ENCODE results near the gene CHCHD10. TPM values are rescaled to one million over a fixed set of nuclear protein-coding genes. Genes with fewer than 3 reads are reported as not detected.

CHCHD10 gene
- total and polyA plus RNA-seq, 2 of the 13 experiments (the other 11 are each of a cell fraction or from before 2014, with no cell fraction given): 37.0 to 62.8 TPM

- TF ChIP-seq ZNF788 (CRISPR knock-in tag; IDR thresholded peaks at IDR 0.05; ENCODE audit: borderline replicate concordance) (peak; percentile 57; the same call in 1 of the 2 replicates), ZBTB7B (CRISPR knock-in tag; IDR thresholded peaks at IDR 0.05) (no peak), ESRRA (CRISPR knock-in tag; IDR thresholded peaks at IDR 0.05; ENCODE audit: low read depth) (no peak), TSC22D2 (CRISPR knock-in tag; IDR thresholded peaks at IDR 0.05; ENCODE audit: borderline replicate concordance) (no peak), ZNF501 (CRISPR knock-in tag; IDR thresholded peaks at IDR 0.05) (peak; percentile 63), SALL2 (CRISPR knock-in tag; IDR thresholded peaks at IDR 0.05) (no peak), ZNF232 (CRISPR knock-in tag; IDR thresholded peaks at IDR 0.05; ENCODE audit: borderline replicate concordance) (0 out of 2 replicates have a peak, but pooled peaks have one; percentile 12), MAFG (CRISPR knock-in tag; IDR thresholded peaks at IDR 0.05) (no peak), MTF1 (CRISPR knock-in tag; IDR thresholded peaks at IDR 0.05) (no peak), KMT2B (CRISPR knock-in tag; IDR thresholded peaks at IDR 0.05) (no peak), POGZ (CRISPR knock-in tag; IDR thresholded peaks at IDR 0.05) (no peak), NKX3-1 (CRISPR knock-in tag; IDR thresholded peaks at IDR 0.05) (no peak), WIZ (CRISPR knock-in tag; IDR thresholded peaks at IDR 0.05) (no peak), CHD2 (IDR thresholded peaks at IDR 0.05; ENCODE audit: low read depth, low read length) (no peak), ZNF558 (CRISPR knock-in tag; IDR thresholded peaks at IDR 0.05; ENCODE audit: borderline replicate concordance) (no peak), HOMEZ (CRISPR knock-in tag; IDR thresholded peaks at IDR 0.05; ENCODE audit: low read depth) (0 out of 2 replicates have a peak, but pooled peaks have one; percentile 32), ZNF382 (CRISPR knock-in tag; IDR thresholded peaks at IDR 0.05; ENCODE audit: borderline replicate concordance) (no peak), ZNF280D (CRISPR knock-in tag; IDR thresholded peaks at IDR 0.05) (no peak; the same call in 1 of the 2 replicates), POLR2G (IDR thresholded peaks at IDR 0.05; ENCODE audit: low read depth, low read length) (0 out of 2 replicates have a peak, but pooled peaks have one; percentile 28), USF2 (IDR thresholded peaks at IDR 0.05; ENCODE audit: low read depth, low read length) (no peak), USF2 (CRISPR knock-in tag; IDR thresholded peaks at IDR 0.05; ENCODE audit: borderline replicate concordance) (no peak), ZBTB7A (CRISPR knock-in tag; IDR thresholded peaks at IDR 0.05) (no peak), ZFYVE20 (CRISPR knock-in tag; IDR thresholded peaks at IDR 0.05; ENCODE audit: borderline replicate concordance, low read depth) (no peak), ZNF317 (CRISPR knock-in tag; IDR thresholded peaks at IDR 0.05) (no peak), ZNF263 (CRISPR knock-in tag; IDR thresholded peaks at IDR 0.05) (no peak), ZFX (CRISPR knock-in tag; IDR thresholded peaks at IDR 0.05; ENCODE audit: low read depth) (peak; percentile 65)
Observed at GRCh38 chr22:23784215-23784732, 16.5 kb upstream of the CHCHD10 start (continued).
